ENCODE measurements around the gene SMYD4. TPM values are rescaled to one million over a fixed set of nuclear protein-coding genes. Genes with fewer than 3 reads are reported as not detected.

SMYD4 gene
- total RNA-seq, 1 donor from 2014 or later: 16.7 TPM

GRCh38 chr17:1729966-1730325 is 99.8 kb downstream of the SMYD4 start:
- intact Hi-C loops (cut with DNase I): no loop called here
- H3K4me1 ChIP-seq: peaks cover 66% of the 10 kb centered on the region
- no peaks in the 10 kb centered on the region for H3K27me3 ChIP-seq
- TF ChIP-seq POLR2AphosphoS5 (IDR thresholded peaks at IDR 0.05; ENCODE audit: insufficient read depth in 1 of 2, low read depth in 1 of 2): no peak
- peaks cover 0 to 42% of the 10 kb centered on the region in 2 donors for H3K36me3 ChIP-seq
- H3K27ac ChIP-seq: peak overlapping the region; percentile 98
- no peak for DNase-seq (ENCODE audit: extremely low spot score in 2 of 2)
- peak overlapping the region; percentile 32 for H3K4me3 ChIP-seq
- no peaks in the 10 kb centered on the region for H3K9me3 ChIP-seq

Other genes starting within 250 kb of the SMYD4 start
- 5.2 TPM for gene SLC43A2, start 201.1 kb downstream of the SMYD4 start, total RNA-seq
- 26.3 TPM for gene SCARF1, start 184.2 kb downstream of the SMYD4 start, total RNA-seq
- 7.1 TPM for gene RILP, start 180.0 kb downstream of the SMYD4 start, total RNA-seq
- 247 TPM for gene PRPF8, start 145.0 kb downstream of the SMYD4 start, total RNA-seq
- gene TLCD2, start 119.5 kb downstream of the SMYD4 start, total RNA-seq: 10.8 TPM
- 57.2 TPM for gene WDR81, start 105.2 kb downstream of the SMYD4 start, total RNA-seq
- 23.8 TPM for gene SERPINF2, start 87.0 kb downstream of the SMYD4 start, total RNA-seq
- 1,040 TPM for gene SERPINF1, start 67.8 kb downstream of the SMYD4 start, total RNA-seq
- gene RPA1, start 103 bp upstream of the SMYD4 start, total RNA-seq: 30.9 TPM
- gene RTN4RL1, start 195.4 kb upstream of the SMYD4 start, total RNA-seq: 3.7 TPM
- 43.0 TPM for gene DPH1, start 200.3 kb upstream of the SMYD4 start, total RNA-seq
- 24.3 TPM for gene OVCA2, start 212.1 kb upstream of the SMYD4 start, total RNA-seq
- 33.1 TPM for gene HIC1, start 225.2 kb upstream of the SMYD4 start, total RNA-seq